ENCODE measurements around the gene ARVCF. TPM values are rescaled to one million over a fixed set of nuclear protein-coding genes. Genes with fewer than 3 reads are reported as not detected.

The ARVCF gene, protein sequence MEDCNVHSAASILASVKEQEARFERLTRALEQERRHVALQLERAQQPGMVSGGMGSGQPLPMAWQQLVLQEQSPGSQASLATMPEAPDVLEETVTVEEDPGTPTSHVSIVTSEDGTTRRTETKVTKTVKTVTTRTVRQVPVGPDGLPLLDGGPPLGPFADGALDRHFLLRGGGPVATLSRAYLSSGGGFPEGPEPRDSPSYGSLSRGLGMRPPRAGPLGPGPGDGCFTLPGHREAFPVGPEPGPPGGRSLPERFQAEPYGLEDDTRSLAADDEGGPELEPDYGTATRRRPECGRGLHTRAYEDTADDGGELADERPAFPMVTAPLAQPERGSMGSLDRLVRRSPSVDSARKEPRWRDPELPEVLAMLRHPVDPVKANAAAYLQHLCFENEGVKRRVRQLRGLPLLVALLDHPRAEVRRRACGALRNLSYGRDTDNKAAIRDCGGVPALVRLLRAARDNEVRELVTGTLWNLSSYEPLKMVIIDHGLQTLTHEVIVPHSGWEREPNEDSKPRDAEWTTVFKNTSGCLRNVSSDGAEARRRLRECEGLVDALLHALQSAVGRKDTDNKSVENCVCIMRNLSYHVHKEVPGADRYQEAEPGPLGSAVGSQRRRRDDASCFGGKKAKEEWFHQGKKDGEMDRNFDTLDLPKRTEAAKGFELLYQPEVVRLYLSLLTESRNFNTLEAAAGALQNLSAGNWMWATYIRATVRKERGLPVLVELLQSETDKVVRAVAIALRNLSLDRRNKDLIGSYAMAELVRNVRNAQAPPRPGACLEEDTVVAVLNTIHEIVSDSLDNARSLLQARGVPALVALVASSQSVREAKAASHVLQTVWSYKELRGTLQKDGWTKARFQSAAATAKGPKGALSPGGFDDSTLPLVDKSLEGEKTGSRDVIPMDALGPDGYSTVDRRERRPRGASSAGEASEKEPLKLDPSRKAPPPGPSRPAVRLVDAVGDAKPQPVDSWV
- 10 to 100 TPM in 2 of 4 donors, 1 to 10 TPM in 2; 6.5 to 20.0 (median 9.3) TPM for total RNA-seq

DNA sequence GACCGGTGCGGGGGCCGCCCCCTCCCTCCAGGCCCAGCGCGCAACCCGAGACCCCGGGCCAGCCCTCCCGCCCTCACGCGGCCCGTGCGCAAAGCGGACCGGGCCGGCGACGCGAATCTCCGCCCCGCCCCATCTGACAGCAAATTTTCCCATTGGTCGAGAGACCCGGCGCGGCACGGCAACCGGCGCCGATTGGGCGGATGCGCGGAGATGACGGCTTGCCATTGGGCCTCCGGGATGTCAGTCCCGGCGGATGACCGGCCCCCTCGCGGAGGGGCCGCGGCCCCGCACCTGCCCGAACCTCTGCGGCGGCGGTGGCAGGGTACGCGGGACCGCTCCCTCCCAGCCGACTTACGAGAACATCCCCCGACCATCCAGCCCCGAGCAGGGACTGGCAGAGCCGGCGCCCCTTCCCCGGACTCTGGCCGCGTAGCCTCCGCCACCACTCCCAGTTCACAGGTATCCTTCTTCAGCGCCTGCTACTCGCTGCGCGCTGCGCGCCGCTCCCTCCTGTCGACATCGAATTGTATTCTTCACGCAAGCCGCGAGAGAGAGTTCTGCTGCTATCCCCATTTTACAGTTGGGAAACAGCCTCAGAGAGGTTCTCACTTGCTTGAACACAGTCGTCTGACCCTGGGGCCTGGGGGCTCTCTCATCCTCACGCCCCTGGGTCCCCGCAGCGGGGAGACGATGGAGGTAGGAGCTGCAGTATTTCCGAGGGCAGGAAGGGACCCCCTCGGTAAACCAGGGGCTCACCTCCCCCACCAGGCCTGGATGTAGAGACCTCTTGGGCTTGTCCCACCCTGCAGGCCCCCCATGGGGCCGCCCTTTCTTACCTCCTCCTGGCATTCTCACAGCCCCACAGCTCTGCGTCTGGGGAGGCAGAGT lies at the start of gene ARVCF:
ARVCF (minus strand) TSS at position 90 of the 888 bp plus-strand sequence. CDS start 26,029 bp downstream, outside the sequence.
- no peak for TF ChIP-seq CTCF (IDR thresholded peaks at IDR 0.05)
- ATAC-seq (ENCODE audit: low FRiP score), result peak; percentile 70
- DNase-seq (ENCODE audit: low spot score), result peak; percentile 76

DNA sequence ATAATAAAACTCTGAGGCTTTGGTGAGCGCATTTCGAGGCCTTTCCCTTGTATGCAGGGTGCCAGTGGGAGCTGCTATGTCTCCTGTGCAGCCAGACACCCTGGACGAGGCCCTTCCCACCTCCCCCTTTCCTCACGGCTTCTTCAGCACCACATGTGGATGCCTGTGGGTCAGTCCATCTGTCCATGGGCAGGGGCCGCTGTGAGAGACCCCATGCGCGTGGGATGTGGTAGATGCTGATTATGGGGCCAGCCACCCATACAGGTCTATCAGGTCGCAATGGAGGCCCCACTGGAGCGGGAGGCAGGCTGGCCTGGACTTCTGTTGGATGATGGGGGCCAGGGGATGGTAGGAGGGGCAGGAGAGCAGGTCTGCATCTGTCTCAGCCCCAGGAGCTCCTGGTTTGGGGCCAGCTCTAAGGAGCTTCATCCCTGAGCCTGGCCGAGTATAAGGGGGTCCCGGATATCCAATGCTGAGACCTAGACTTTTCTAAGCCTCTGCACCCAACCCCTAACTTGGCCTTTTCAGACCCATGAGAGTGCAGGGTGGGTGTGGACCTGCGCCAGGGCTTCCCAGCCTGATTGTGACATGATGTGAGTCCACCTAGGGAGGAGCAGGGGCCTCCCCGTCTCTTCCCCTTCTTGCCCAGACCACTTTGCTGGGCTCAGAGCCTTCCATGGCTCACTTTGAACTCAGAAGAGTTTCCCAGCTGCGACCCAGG lies 49.4 kb upstream of the ARVCF start:
- no peak for TF ChIP-seq CTCF (IDR thresholded peaks at IDR 0.05)
- ATAC-seq (ENCODE audit: low FRiP score) (no peak), DNase-seq (ENCODE audit: low spot score) (no peak)

- no peak for DNase-seq (ENCODE audit: low spot score)
- no peak for TF ChIP-seq CTCF (IDR thresholded peaks at IDR 0.05)
Measured at GRCh38 chr22:20064545-20065262, 48.1 kb upstream of the ARVCF start.

DNA sequence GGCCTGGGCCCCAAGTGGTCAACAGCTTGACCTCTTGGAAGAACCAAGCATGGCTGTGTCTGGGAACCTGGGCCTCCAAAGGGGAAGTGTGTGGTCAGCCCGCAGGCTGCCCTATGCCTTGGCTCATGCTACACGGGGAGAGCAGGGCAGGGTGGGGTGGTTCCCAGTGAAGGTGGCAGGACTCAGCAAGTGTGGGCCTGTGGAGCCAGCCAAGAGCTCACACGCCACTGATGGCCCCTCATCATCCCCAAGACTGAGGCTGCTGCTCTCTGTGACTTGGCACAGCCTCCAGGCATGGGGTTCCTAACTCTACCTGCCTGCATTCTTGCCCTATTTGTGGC lies 47.5 kb upstream of the ARVCF start:
- TF ChIP-seq CTCF (IDR thresholded peaks at IDR 0.05), result no peak
- no peak for DNase-seq (ENCODE audit: low spot score)
- ATAC-seq (ENCODE audit: low FRiP score), result no peak

More at GRCh38 chr22:20064545-20065262, 48.1 kb upstream of the ARVCF start:
- no peak for ATAC-seq (ENCODE audit: low FRiP score)

DNA sequence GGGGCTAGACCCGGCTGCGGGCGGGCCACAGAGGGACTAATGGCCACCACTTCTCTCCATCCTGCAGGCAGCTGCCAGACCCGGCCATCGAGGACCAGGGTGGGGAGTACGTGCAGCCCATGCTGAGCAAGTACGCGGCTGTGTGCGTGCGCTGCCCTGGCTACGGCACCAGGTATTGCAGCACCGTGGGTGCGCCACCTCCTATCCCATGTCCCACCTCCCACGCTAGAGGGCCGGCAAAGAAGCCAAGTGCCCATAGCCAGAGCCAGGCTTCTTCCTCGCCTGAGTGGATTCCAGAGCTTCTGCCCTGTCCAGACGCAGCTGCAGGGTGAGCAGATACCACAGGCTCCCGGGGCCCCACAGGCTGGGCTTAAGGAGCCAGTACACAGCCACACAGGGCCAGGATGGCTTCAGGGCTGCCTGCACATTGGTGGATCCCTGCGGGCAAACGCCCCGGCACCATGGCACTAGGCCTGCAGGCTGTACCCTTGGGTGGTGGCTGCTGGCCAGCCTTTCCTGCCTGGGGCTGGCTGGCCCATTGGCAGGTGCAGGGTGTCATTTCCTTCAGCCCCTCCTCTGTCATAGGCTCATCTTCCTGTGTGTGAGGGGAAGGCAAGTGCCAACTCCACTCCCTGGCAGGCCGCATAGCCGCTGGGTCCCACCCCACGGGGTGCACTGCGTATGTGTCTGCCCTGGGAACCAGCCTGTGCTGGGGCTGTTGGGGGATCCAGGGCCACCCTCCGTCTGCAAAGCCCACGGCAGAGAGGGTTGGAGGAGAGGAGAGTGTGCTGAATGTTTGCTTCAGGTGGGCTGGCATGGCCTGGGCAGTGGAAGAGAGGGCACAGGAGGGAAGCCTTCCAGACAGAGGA lies 46.9 kb upstream of the ARVCF start:
- DNase-seq (ENCODE audit: low spot score) (no peak), ATAC-seq (ENCODE audit: low FRiP score) (no peak)
- TF ChIP-seq CTCF (IDR thresholded peaks at IDR 0.05), result no peak
